Fibroblast of skin of scalp (primary cell): ENCODE data around the gene ADGRL4.
A peak's percentile ranks its signal among the peaks of the same experiment; 100 is the strongest.
"Not testable (repeated sequence)": the region's sequence is repeated elsewhere in the genome, so short reads cannot be mapped to it uniquely, and the experiment has no call there.

ENCODE experiments used
- DNase-seq: peaks from one replicate; pipeline ENCODE4 v3.0.0-alpha.2; 2013

ADGRL4 gene

DNA sequence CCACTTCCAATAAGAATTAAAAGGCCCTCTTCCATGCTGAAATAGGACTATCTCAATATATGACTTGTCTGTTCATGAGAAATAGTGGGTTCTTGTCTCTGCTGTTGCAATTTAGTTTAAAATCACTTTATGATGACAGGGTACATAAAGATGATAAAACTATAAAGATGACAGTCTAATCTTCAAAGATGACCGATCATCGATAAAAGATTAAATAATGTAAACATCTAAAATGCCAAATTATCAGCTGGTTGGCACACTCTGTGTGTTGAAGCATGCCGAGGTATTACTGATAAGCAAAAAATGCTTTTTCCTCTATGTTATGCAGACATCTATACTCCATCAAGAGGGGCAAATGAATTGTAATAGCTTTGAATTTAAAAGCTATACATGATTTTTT is 89.5 kb downstream of the ADGRL4 start:
- no peak for DNase-seq

DNA sequence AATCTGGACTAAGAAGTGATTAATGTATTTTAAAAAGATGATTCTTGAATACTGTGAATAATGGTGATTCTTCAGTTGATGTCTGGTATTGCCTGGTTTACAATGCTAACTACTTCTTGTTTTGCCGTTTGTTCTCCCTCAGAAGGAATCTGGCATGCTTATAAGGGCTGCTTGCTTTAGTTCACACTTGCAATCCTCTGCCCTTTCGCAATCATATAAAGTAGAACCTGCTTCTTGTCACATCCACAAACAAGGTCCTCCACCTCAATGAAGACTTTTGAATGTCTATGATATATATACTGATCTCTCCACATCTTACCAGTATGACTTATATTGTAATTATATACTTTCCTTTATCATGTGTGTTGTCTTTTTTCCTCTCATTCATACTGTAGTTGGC is 92.6 kb downstream of the ADGRL4 start:
- DNase-seq: no peak

DNA sequence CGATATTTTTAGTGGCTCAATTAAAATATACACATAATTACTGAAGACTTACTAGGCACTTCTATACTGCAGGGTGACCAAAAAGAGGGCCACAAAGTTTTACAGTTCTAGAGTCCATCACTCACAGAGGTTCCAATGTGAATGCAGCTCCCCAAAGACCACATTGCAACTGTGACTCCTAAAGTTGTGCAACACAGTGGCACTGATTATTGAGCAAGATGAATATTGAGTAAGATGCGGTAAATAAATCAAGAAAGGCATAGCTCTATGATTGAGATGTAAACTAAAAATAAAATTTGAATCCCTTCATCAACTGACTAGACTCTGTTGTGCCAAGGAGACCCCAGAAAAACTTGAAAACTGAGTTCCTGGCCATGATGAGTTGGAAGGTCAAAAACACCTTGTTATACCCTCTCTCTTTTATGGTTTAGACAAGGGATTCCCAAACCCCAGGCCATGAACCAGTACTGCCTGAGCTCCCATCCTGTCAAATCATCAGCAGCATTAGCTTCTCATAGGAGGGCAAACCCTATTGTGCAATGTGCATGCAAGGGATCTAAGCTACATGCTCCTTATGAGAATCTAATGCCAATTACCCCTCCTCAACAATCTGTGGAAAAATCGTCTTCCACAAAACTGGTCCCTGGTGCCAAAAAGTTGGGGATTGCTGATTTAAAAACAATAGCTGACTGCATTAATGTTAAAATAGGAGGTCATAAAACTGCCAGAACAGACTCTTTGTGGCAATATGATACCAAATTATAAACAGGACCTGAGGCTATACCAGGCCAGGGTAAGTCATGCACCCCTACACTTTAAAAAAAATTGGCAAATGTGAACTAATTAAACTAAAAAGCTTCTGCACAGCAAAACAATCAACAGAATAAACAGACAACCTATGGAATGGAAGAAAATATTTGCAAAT is 94.3 kb downstream of the ADGRL4 start:
- DNase-seq: no peak

DNA sequence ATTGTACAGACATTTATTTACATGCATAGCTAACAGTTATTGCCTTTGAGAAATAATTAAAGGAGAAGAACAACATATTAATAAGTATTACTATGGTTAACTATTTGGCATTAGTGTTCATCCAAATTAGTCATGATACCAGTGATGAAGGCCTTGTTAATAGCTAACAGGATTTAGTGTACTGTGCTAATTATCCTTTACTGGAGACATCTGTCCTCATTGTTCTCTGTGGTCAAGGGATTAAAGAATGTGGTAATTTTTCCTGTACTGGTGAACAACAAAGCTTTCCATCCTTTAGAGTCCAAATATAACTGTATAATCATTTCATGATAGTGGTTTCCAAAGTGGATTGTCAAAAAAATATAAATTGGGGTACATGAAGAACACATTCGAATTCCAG is 103.9 kb downstream of the ADGRL4 start:
- DNase-seq: no peak

DNA sequence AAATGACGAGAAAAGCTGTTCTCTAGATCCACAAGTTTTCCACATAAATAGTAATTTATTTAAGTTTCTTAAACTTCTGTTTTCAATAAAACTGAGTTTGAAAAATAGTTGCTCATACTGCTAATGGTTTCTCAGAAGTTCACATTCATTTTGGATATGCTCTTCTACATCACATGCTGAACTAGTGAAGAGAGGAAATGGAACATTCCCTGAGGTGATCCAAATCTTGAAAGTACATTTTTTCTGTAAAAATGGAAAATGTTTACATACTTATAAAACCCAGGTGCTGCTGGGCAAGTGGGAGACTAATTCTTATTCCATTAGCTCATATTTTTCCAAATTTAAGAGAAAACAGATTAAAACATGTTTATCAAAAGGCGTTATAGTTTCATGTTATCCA is 111.7 kb downstream of the ADGRL4 start:
- DNase-seq: no peak

DNA sequence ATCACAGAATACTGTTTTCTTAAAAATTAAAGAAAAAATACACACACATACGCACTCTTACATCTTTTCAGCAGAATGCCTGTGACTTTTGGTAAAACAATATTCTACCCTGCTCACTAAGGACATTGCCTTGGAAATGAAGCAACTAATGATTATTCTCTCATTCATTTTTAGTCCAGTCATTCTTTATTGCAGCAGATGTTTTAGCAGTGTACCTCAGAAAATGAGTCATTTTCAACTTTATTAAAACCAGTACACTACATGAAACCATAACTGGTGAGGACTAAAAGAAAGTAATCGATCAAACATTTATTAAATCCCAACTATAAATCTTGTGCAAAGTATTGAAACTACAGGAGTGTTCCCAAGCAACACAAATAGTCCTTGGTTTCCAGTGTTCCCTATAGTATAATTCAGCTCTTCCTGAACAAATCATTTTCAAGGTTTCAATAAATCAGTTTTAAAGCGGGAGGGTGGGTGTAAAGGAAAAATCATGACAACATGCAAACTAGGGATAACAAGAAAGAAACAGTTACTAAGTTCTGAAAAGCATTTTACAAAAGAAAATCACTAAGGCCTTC is 114.2 kb downstream of the ADGRL4 start:
- peak; percentile 19 for DNase-seq

DNA sequence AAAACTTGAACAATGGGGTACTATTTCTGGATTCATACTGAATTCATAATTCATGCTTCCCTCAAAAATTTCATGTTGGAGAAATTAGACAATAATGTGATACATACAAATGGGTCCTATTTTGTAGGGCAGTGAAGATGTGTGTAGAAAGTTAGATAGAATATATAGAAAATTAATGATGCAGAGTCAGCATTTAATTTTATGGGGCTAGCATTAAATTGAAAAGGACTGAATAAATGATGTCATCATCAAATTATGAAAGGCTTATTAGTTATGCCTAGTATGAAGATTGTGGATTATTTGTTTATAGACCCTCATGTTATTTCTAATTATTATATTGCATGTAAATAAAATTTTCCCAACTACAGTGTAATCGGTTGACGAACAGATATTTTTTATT is 119.1 kb downstream of the ADGRL4 start:
- no peak for DNase-seq

DNA sequence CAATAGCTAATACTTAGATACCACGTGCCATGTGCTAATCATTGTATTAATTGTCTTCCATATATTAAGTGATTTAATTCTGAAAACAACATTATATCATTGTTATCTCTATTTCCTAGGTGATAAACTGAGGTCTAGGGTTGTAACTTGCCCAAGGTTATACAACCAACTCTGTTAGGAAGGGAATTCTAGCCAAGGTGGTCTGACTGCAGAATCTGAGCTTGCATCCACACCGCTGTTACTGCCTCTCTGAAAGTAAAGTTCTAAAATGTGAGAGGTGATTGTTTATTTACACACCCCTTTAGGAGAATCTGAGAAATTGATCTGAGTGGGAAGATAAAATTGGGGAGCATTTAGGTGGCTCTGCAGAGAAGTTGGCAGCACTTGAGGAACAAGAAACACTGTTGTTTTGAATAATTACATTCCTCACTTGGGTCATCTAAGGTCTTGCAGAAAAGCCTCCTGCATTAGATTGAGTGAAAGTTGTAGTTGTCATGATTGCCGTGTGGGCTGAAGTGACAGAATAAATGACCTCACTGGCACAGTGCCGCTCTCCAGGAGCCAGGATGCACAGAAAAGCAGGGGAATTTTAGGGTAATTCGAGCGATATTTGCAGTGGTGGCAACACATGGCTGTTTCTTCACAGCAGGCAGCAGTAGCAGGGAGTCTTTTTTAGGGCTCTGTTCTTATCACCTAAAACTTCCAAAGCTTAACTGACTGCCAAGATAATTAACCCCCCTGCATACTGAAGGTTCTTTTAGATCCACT is 121.7 kb downstream of the ADGRL4 start:
- peak; percentile 36 for DNase-seq

DNA sequence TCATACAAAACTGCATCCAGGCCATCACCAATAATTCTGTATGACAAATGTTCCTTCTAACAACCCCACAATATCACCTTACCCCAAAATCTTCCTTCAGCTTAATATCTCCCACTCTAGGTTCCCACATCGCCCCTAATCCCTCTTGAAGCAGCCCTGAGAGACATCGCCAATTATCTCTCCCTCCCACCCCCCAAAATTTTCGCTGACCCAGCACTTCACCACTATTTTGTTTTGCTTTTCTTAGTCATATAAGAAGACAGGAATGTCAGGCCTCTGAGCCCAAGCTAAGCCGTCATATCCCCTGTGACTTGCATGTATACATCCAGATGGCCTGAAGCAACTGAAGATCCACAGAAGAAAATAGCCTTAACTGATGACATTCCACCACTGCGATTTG is 126.3 kb downstream of the ADGRL4 start:
- DNase-seq: peak; percentile 9

DNA sequence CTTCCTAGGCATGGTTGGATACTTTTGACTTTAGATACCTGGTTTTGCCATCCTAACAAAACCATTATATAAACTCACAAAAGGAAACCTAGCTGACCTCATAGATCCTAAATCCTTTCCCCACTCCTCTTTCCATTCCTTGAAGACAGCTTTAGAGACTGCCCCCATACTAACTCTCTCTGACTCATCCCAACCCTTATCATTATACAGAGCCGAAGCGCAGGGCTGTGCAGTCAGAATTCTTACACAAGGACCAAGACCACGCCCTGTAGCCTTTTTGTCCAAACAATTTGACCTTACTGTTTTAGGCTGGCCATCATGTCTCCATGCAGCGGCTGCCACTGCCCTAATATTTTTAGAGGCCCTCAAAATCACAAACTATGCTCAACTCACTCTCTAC is 130.5 kb downstream of the ADGRL4 start:
- DNase-seq: not testable (repeated sequence)

DNA sequence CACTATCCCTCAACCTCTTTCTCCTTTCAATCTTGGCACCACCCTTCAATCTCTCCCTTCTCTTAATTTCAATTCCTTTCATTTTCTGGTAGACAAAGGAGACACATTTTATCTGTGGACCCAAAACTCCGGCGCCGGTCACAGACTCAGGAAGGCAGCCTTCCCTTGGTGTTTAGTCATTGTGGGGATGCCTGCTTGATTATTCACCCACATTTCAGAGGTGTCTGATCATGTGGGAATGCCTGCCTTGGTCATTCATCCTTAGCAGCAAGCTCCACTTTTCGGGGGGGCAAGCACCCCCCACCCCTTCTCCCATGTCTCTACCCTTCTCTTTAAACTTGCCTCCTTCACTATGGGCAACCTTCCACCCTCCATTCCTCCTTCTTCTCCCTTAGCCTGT is 133.7 kb downstream of the ADGRL4 start:
- DNase-seq: peak; percentile 72

DNA sequence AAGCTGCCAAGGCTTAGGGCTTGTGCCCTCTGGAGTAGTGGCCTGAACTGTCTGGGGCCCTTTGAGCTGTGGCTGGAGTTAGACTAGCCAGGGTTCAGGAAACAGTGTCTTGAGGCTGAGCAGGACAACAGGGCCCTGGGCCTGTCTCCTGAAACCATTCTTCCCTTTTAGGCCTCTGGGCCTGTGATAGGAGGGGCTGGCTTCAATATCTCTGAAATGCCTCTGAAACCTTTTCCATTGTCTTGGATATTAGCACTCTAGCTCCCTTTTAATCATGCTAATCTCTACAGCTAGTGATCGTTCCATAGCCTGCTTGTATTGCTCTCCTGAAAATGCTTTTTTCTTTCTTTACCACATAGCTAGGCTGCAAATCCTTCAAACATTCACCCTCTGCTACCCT is 135.3 kb downstream of the ADGRL4 start:
- no peak for DNase-seq

DNA sequence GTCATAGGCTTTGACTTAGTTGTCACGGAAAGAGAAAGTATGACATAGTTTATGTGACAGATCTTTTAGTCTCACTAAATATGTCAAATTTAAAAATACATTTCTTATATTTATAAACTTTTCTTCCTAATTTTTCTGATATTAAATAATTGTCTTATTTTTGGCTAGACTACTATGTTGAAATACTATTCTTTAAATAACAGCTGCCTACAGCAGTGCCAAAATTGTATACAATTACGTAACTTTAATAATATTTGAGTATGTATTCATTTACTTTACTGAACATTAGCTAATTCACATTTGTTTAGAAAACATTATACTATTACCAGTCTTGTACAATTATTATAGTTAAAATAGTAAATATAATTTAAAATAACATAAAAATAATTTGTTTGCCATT is 137.4 kb downstream of the ADGRL4 start:
- DNase-seq: no peak

DNA sequence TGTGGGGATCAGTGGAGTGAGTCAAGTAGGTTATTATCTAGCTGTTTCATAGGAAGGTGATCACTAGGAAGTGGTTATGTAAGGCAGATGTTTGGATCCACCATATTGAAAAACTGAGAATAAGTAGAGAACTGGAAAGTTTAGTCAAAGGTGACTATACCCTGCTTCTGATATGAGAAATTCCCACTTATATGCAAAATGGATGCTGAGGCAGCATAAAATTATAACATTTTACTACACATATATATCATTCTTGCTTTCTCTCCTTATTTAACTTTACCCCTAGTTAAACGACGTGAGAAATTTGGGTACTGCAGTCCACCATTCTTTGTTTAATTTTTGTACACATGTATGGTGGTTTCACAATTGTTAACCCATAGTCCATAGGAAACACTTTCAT is 142.4 kb downstream of the ADGRL4 start:
- DNase-seq: no peak

DNA sequence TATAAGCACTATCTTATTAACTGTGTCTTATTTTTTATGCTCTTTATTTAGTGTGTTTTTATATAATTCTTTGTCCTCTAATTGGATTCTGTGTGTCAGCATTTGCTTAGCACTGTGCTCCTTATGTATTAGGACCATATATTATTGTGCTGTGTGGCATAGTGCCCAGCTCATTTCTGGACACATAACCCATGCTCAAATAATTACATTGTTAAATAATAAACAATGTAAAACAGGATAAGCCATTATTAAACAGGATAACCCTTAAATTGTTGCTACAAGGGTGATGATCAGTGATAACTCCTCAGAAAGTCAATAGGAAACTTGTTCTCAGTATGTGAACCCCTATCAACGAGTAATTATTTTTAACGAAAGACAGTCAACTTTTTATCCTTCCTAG is 150.4 kb downstream of the ADGRL4 start:
- no peak for DNase-seq

DNA sequence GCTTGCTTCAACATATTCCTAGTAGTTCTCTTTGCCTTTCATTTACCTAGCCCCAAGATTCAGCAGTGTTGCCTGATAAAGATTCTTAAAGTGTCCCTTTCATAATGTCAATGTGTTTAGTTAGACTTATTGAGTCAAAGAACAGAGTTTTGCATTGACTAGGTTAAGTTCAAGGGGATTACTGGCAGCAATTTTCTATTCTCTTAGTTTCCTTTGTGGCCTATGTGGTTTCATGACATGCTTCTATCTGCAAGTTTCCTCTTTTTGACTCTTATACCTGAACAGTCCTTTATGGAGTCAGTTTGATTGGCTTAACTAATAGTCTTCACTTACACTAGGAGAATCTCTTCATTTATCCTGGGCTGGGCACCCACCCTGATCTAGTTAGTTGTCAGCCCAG is 151.3 kb downstream of the ADGRL4 start:
- DNase-seq: no peak

DNA sequence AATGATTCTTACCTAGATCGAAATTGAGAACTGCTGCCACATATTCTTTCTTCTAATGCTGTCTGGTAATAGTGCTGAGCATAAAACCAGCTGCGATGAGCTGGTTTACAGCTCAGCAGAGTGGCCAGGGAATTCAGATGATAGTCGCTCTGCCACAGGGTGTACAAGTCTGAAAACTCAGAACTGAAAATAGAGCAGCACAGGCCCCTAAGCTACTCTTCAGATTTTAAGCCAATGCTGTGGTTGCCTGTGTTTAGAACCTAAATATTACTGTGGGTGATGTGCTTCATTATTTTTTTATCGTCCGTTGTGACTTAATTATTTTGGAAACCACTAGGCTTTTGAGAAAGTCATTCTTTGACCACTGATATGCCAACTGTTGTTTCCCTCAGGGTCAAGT is 152.0 kb downstream of the ADGRL4 start:
- no peak for DNase-seq

DNA sequence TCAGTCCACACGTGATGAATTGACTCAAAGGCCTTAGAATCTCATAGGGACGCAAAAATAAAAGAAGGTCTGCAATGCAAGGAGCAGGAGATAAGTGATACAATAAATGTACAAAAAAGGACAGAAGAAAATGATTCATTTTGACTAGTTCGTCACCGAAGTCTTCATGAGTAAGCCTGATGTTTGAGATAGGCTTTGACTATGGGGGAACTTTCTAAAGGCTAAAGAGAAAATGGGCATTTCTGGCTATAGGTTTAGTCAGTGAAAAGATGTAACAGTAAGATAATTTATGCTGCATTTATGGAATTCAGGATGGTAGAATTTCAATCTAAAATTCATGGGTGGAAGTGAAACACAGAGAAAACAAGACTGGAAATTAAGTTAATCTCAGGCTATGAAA is 163.0 kb downstream of the ADGRL4 start:
- peak; percentile 51 for DNase-seq

DNA sequence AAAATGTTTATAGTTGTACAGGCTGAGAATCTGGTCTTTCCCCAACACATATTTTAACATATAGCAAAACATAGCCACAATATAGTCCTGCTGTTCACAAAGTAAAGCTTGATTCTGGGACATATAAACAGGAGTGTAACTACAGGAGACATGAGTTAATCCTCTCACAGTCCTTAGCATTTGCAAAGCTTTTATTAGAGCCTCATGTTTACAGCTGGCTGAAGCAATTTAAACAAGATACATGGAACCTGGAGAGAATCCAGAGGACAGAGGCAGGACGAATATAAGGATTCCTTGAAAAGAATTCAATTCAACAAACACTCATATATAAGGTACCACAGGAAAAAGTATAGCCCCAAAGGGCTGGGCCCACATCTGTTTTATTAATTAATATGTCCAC is 163.4 kb downstream of the ADGRL4 start:
- DNase-seq: no peak

DNA sequence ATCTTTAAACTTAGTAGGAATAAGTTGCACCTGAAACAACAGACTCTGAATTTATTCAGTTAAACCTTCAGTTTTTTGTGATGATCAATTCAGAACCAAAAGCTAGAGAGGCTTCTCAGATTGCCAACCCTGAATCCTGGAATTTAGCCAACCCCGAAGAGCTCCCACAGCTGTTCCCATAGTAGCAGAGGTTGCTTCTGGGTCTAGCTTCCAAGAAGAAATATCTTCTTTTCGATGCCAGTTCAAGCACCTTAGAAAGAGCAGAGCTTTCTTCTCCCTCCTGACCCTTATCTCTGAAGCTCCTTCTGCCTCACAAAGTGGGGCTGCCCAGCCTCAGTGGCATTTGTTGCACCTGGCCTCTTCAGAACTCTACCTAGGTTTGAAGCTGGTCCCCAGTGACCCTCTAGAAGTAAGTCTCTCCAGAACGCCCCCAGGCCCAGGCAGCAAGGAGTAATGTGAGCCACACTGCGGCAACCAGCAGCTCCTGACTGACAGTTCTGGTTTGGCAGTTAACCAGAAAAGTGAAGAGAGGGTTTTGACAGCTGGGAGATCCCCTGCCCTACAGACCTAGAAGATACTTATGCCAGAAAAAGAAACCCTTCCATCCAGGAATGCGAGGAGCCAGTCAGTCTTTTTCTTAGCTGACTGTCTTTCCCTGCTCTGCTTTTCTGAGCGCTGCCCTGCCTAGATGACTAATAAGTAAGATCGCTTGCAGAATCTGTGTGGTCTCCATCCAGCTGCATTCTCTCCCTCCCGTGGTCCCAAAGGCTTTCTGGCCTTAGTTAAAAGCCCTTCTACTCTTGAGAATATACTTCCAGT is 165.9 kb downstream of the ADGRL4 start:
- DNase-seq: peak; percentile 95
